ENCODE data around the gene HHAT. TPM values are rescaled to one million over a fixed set of nuclear protein-coding genes. Genes with fewer than 3 reads are reported as not detected.

HHAT gene
- total RNA-seq, 1 donor from 2014 or later = 6.9 TPM

GRCh38 chr1:210624722-210625121 is 296.0 kb downstream of the HHAT start:
- no peak overlapping the region for H3K27ac Mint-ChIP-seq (ENCODE audit: unreplicated experiment)
- H3K4me3 Mint-ChIP-seq = no peak overlapping the region
- H3K27me3 Mint-ChIP-seq (ENCODE audit: low read depth) = no peaks in the 10 kb centered on the region
- no peak for TF ChIP-seq CTCF (conservative IDR thresholded peaks at IDR 0.05)
- no peaks in the 10 kb centered on the region for H3K9me3 Mint-ChIP-seq
- H3K36me3 Mint-ChIP-seq (ENCODE audit: low read depth) = no peaks in the 10 kb centered on the region
- no peak for DNase-seq (ENCODE audit: low read depth, low spot score)
- peaks cover 10% of the 10 kb centered on the region for H3K4me1 Mint-ChIP-seq

- Mint-ChIP-seq H3K27me3 (ENCODE audit: low read depth) (no peaks in the 10 kb centered on the region), H3K36me3 (ENCODE audit: low read depth) (no peaks in the 10 kb centered on the region), H3K9me3 (no peaks in the 10 kb centered on the region), H3K27ac (ENCODE audit: unreplicated experiment) (no peak overlapping the region), H3K4me1 (peaks cover 10% of the 10 kb centered on the region), H3K4me3 (no peak overlapping the region)
- DNase-seq (ENCODE audit: low read depth, low spot score) = no peak
- TF ChIP-seq CTCF (conservative IDR thresholded peaks at IDR 0.05) = no peak
Measured at GRCh38 chr1:210625715-210626114, 297.0 kb downstream of the HHAT start.

- Mint-ChIP-seq H3K4me3 (no peak overlapping the region), H3K36me3 (ENCODE audit: low read depth) (no peaks in the 10 kb centered on the region), H3K27me3 (ENCODE audit: low read depth) (no peaks in the 10 kb centered on the region), H3K9me3 (no peaks in the 10 kb centered on the region), H3K27ac (ENCODE audit: unreplicated experiment) (no peak overlapping the region), H3K4me1 (peaks cover 3% of the 10 kb centered on the region)
- no peak for DNase-seq (ENCODE audit: low read depth, low spot score)
- TF ChIP-seq CTCF (conservative IDR thresholded peaks at IDR 0.05) = no peak
Measured at GRCh38 chr1:210626341-210626740, 297.6 kb downstream of the HHAT start.

GRCh38 chr1:210627755-210628154 is 299.1 kb downstream of the HHAT start:
- no peak for TF ChIP-seq CTCF (conservative IDR thresholded peaks at IDR 0.05)
- DNase-seq (ENCODE audit: low read depth, low spot score) = no peak
- Mint-ChIP-seq H3K9me3 (no peaks in the 10 kb centered on the region), H3K27ac (ENCODE audit: unreplicated experiment) (no peak overlapping the region), H3K4me1 (no peaks in the 10 kb centered on the region), H3K4me3 (no peak overlapping the region), H3K36me3 (ENCODE audit: low read depth) (no peaks in the 10 kb centered on the region), H3K27me3 (ENCODE audit: low read depth) (no peaks in the 10 kb centered on the region)

- H3K9me3 Mint-ChIP-seq = no peaks in the 10 kb centered on the region
- H3K4me3 Mint-ChIP-seq = no peak overlapping the region
- H3K27me3 Mint-ChIP-seq (ENCODE audit: low read depth) = no peaks in the 10 kb centered on the region
- no peaks in the 10 kb centered on the region for H3K36me3 Mint-ChIP-seq (ENCODE audit: low read depth)
- TF ChIP-seq CTCF (conservative IDR thresholded peaks at IDR 0.05) = no peak
- H3K27ac Mint-ChIP-seq (ENCODE audit: unreplicated experiment) = no peak overlapping the region
- no peak for DNase-seq (ENCODE audit: low read depth, low spot score)
- no peaks in the 10 kb centered on the region for H3K4me1 Mint-ChIP-seq
Measured at GRCh38 chr1:210629276-210629675, 300.6 kb downstream of the HHAT start.

GRCh38 chr1:210631399-210631798 is 302.7 kb downstream of the HHAT start:
- Mint-ChIP-seq H3K36me3 (ENCODE audit: low read depth) (no peaks in the 10 kb centered on the region), H3K9me3 (no peaks in the 10 kb centered on the region), H3K4me1 (no peaks in the 10 kb centered on the region), H3K4me3 (no peak overlapping the region), H3K27ac (ENCODE audit: unreplicated experiment) (no peak overlapping the region), H3K27me3 (ENCODE audit: low read depth) (no peaks in the 10 kb centered on the region)
- no peak for TF ChIP-seq CTCF (conservative IDR thresholded peaks at IDR 0.05)
- DNase-seq (ENCODE audit: low read depth, low spot score) = no peak

All from neural crest cell (in vitro differentiated cells).